ENCODE measurements around the gene MRPL34.

The MRPL34 gene

DNA sequence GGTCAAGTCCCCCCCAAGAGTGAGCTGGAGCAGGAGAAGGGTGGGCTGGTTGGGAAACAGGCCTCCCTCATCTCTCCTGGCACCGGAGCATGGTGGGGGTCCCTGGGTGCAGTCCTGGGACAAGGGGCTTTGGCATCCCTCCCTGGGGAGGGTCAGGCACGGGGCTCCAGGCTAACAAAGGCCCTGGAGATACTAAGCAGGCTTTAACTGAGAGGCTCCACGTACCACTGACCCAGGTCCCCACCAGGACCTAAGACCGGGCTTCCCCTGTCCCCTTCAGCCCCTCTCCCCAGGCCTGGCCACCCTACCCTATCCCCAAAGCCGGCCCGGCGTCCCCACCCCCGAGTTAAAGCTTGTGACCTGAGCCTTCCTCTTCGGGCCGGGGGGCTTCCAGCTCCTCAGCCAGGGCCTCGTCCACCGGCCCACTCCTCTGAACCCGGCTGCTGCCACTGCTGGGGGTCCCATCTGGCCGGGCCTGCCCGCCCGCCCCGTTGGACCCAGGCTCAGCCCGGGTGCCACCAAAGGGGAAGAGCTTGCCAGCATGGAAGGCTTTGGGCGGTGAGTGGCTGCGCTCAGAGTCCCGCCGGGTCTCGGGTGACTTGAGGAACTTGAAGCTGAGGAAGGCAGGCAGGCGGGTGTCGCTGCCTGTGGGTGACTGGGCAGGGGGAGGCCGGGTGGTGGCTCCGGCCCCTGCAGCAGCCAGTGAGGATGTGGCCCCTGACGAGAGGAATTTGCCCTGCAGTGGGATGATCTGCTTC lies 18.9 kb downstream of the MRPL34 start:
- Histone ChIP-seq H3K9ac (no peak overlapping the region), H3K4me1 (no peaks in the 10 kb centered on the region), H3K27ac (no peak overlapping the region), H2AFZ (no peak overlapping the region), H3K9me3 (ENCODE audit: control insufficient read depth, low read length) (no peaks in the 10 kb centered on the region), H3K79me2 (no peaks in the 10 kb centered on the region), H3K4me3 (ENCODE audit: low read depth, low read length) (no peak overlapping the region), H3K36me3 (ENCODE audit: control insufficient read depth, insufficient read depth, low read length) (no peaks in the 10 kb centered on the region), H3K27me3 (ENCODE audit: control insufficient read depth, insufficient read depth, low read length) (no peaks in the 10 kb centered on the region), H3K4me2 (ENCODE audit: low read length) (no peak overlapping the region)
- TF ChIP-seq, protein P1, sequence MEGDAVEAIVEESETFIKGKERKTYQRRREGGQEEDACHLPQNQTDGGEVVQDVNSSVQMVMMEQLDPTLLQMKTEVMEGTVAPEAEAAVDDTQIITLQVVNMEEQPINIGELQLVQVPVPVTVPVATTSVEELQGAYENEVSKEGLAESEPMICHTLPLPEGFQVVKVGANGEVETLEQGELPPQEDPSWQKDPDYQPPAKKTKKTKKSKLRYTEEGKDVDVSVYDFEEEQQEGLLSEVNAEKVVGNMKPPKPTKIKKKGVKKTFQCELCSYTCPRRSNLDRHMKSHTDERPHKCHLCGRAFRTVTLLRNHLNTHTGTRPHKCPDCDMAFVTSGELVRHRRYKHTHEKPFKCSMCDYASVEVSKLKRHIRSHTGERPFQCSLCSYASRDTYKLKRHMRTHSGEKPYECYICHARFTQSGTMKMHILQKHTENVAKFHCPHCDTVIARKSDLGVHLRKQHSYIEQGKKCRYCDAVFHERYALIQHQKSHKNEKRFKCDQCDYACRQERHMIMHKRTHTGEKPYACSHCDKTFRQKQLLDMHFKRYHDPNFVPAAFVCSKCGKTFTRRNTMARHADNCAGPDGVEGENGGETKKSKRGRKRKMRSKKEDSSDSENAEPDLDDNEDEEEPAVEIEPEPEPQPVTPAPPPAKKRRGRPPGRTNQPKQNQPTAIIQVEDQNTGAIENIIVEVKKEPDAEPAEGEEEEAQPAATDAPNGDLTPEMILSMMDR (IDR thresholded peaks at IDR 0.05) = no peak

DNA sequence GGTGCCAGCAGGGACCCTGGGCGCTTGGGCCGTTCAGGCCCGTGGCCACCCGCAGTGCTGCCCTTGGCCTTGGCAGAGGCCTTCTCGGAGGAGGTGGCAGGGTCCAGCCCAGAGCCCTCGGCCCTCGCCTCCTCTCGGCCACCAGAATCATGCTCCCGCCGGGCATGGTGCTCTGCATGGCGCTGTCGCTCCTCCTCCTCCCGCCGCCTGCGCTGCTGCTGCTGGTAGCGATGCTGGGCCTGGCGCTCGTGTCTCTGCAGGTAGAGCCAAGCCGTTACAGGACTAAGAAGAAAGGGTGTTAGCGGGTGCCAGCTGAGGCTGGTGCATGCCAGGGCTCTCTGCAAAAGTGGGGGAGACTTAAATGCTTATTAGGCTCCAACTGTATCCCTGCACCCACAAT lies 19.5 kb downstream of the MRPL34 start:
- Histone ChIP-seq H3K27ac (no peak overlapping the region), H3K9me3 (ENCODE audit: control insufficient read depth, low read length) (no peaks in the 10 kb centered on the region)
- TF ChIP-seq, protein P1 (IDR thresholded peaks at IDR 0.05) = no peak

GRCh38 chr19:17325881-17326594 lies 20.4 kb downstream of the MRPL34 start:
- Histone ChIP-seq H3K36me3 (ENCODE audit: control insufficient read depth, insufficient read depth, low read length) (no peaks in the 10 kb centered on the region), H2AFZ (no peak overlapping the region), H3K27ac (no peak overlapping the region), H3K9me3 (ENCODE audit: control insufficient read depth, low read length) (no peaks in the 10 kb centered on the region), H3K9ac (no peak overlapping the region), H3K79me2 (no peaks in the 10 kb centered on the region), H3K4me3 (ENCODE audit: low read depth, low read length) (no peak overlapping the region), H3K4me1 (no peaks in the 10 kb centered on the region), H3K4me2 (ENCODE audit: low read length) (no peak overlapping the region), H3K27me3 (ENCODE audit: control insufficient read depth, insufficient read depth, low read length) (no peaks in the 10 kb centered on the region)
- TF ChIP-seq, protein P1 (IDR thresholded peaks at IDR 0.05) = no peak

More for the DNA sequence above, 19.5 kb downstream of the MRPL34 start:
- no peak overlapping the region for H2AFZ ChIP-seq
- no peak overlapping the region for H3K9ac ChIP-seq
- H3K4me3 ChIP-seq (ENCODE audit: low read depth, low read length) = no peak overlapping the region
- H3K36me3 ChIP-seq (ENCODE audit: control insufficient read depth, insufficient read depth, low read length) = no peaks in the 10 kb centered on the region
- no peak overlapping the region for H3K4me2 ChIP-seq (ENCODE audit: low read length)
- no peaks in the 10 kb centered on the region for H3K79me2 ChIP-seq
- no peaks in the 10 kb centered on the region for H3K4me1 ChIP-seq
- no peaks in the 10 kb centered on the region for H3K27me3 ChIP-seq (ENCODE audit: control insufficient read depth, insufficient read depth, low read length)

DNA sequence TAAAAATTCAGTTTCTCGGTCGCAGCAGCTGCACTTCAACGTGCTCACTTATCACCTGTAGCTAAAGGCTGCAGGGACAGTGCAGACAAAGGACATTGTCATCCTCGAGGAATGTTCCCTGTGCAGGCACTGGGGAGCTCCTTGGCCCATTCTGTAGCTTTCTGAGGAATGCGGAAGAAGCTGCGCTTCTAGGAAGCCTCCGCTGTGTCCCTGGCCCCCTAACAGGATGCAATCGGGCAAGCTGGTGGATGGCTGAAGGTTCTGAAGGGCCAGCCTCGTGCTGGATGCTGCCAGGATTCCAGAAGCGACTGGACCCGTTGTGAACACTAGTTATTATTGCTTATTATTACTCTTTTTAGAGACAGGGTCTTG lies 20.9 kb downstream of the MRPL34 start:
- Histone ChIP-seq H2AFZ (no peak overlapping the region), H3K36me3 (ENCODE audit: control insufficient read depth, insufficient read depth, low read length) (no peaks in the 10 kb centered on the region), H3K79me2 (no peaks in the 10 kb centered on the region), H3K4me3 (ENCODE audit: low read depth, low read length) (no peak overlapping the region), H3K27me3 (ENCODE audit: control insufficient read depth, insufficient read depth, low read length) (no peaks in the 10 kb centered on the region), H3K4me1 (no peaks in the 10 kb centered on the region), H3K9me3 (ENCODE audit: control insufficient read depth, low read length) (no peaks in the 10 kb centered on the region), H3K9ac (no peak overlapping the region), H3K27ac (no peak overlapping the region), H3K4me2 (ENCODE audit: low read length) (no peak overlapping the region)
- TF ChIP-seq, protein P1 (IDR thresholded peaks at IDR 0.05) = no peak

Data from parathyroid adenoma (tissue), 2 donors.